ENCODE results near the gene ERH.

Gene ERH

GRCh38 chr14:69366761-69367160 is 31.3 kb downstream of the ERH start:
- no peak for TF ChIP-seq EGR1 (IDR thresholded peaks at IDR 0.05)
- no peak for TF ChIP-seq ZBTB7A (IDR thresholded peaks at IDR 0.05; ENCODE audit: low read depth)
- TF ChIP-seq EP300 (IDR thresholded peaks at IDR 0.05; ENCODE audit: borderline replicate concordance), result no peak
- no peak for TF ChIP-seq TEAD4 (IDR thresholded peaks at IDR 0.05)
- TF ChIP-seq RAD21 (IDR thresholded peaks at IDR 0.05; ENCODE audit: low read depth), result no peak
- no peak for TF ChIP-seq REST (IDR thresholded peaks at IDR 0.05; ENCODE audit: low read depth)
- TF ChIP-seq CEBPB (IDR thresholded peaks at IDR 0.05), result no peak
- TF ChIP-seq TAF1 (IDR thresholded peaks at IDR 0.05; ENCODE audit: low read depth), result no peak
- TF ChIP-seq NFIC (IDR thresholded peaks at IDR 0.05), result no peak
- TF ChIP-seq MAX (IDR thresholded peaks at IDR 0.05), result no peak
- TF ChIP-seq TCF12 (IDR thresholded peaks at IDR 0.05; ENCODE audit: low read depth), result no peak
- no peak for TF ChIP-seq USF1 (IDR thresholded peaks at IDR 0.05)

GRCh38 chr14:69366069-69366468 is 32.0 kb downstream of the ERH start:
- TF ChIP-seq FOXM1 (IDR thresholded peaks at IDR 0.05; ENCODE audit: borderline replicate concordance, low read depth) (no peak), TCF12 (IDR thresholded peaks at IDR 0.05; ENCODE audit: low read depth) (no peak), CREB1 (IDR thresholded peaks at IDR 0.05; ENCODE audit: low read depth) (no peak), TEAD4 (IDR thresholded peaks at IDR 0.05) (no peak), ZBTB7A (IDR thresholded peaks at IDR 0.05; ENCODE audit: low read depth) (no peak), MAX (IDR thresholded peaks at IDR 0.05) (no peak), TAF1 (IDR thresholded peaks at IDR 0.05; ENCODE audit: low read depth) (no peak), EP300 (IDR thresholded peaks at IDR 0.05; ENCODE audit: borderline replicate concordance) (no peak), RAD21 (IDR thresholded peaks at IDR 0.05; ENCODE audit: low read depth) (no peak), YY1 (IDR thresholded peaks at IDR 0.05; ENCODE audit: low read depth) (no peak), NFIC (IDR thresholded peaks at IDR 0.05) (no peak), CEBPB (IDR thresholded peaks at IDR 0.05) (no peak), REST (IDR thresholded peaks at IDR 0.05; ENCODE audit: low read depth) (no peak), USF1 (IDR thresholded peaks at IDR 0.05) (no peak), EGR1 (IDR thresholded peaks at IDR 0.05) (no peak)

- TF ChIP-seq YY1 (IDR thresholded peaks at IDR 0.05; ENCODE audit: low read depth) (no peak), EGR1 (IDR thresholded peaks at IDR 0.05) (no peak), ZBTB7A (IDR thresholded peaks at IDR 0.05; ENCODE audit: low read depth) (no peak), EP300 (IDR thresholded peaks at IDR 0.05; ENCODE audit: borderline replicate concordance) (no peak), RAD21 (IDR thresholded peaks at IDR 0.05; ENCODE audit: low read depth) (no peak), TEAD4 (IDR thresholded peaks at IDR 0.05) (no peak), USF1 (IDR thresholded peaks at IDR 0.05) (no peak), NFIC (IDR thresholded peaks at IDR 0.05) (no peak)
Observed at GRCh38 chr14:69364378-69364777, 33.7 kb downstream of the ERH start.

- TF ChIP-seq REST (IDR thresholded peaks at IDR 0.05; ENCODE audit: low read depth) (no peak), USF1 (IDR thresholded peaks at IDR 0.05) (no peak), CEBPB (IDR thresholded peaks at IDR 0.05) (no peak), RAD21 (IDR thresholded peaks at IDR 0.05; ENCODE audit: low read depth) (no peak), NFIC (IDR thresholded peaks at IDR 0.05) (no peak), TEAD4 (IDR thresholded peaks at IDR 0.05) (no peak), CREB1 (IDR thresholded peaks at IDR 0.05; ENCODE audit: low read depth) (no peak), YY1 (IDR thresholded peaks at IDR 0.05; ENCODE audit: low read depth) (no peak)
Observed at GRCh38 chr14:69363964-69364363, 34.1 kb downstream of the ERH start.
